Parietal lobe (tissue), 1 donor: ENCODE results near the gene TMEM144. TPM values are rescaled to one million over a fixed set of nuclear protein-coding genes. Genes with fewer than 3 reads are reported as not detected.

ENCODE experiments used
- total RNA-seq: library from RNA; depleted of rRNA; stranded (reverse); fragments of >200 nt; gene quantifications from one replicate; pipeline ENCODE4 v1.2.3, GENCODE V29; 2014

The TMEM144 gene
- total RNA-seq, result 4.4 TPM

GRCh38 chr4:158209825-158210807, at the start of gene TMEM144:
Gene TMEM144, plus strand, starts transcription at chr4:158210486. Its CDS starts 2,182 bp downstream, at chr4:158212668.

GRCh38 chr4:158172261-158173258, 37.7 kb upstream of the TMEM144 start, which contains the start of gene GASK1B:
Gene GASK1B, minus strand, starts transcription at chr4:158173025. Its CDS starts 1,650 bp downstream, at chr4:158171375.

Other genes with a start within 250 kb of the TMEM144 start
- 8.8 TPM for gene GASK1B, start 37.5 kb upstream of the TMEM144 start, total RNA-seq